Fibroblast of lung (primary cell): Measurements from ENCODE around the gene C9orf153.

Source experiments
- EZH2 ChIP-seq: IDR thresholded peaks from 2 replicates; pipeline ENCODE4 v1.5.1; 2012; ENCODE audit warnings: low read length, control low read depth, mild to moderate bottlenecking; ENCODE audit errors: missing control alignments
- TF ChIP-seq, protein P1 (sequence below), 2 donors: IDR thresholded peaks in 1 of 2; conservative IDR thresholded peaks in 1 of 2; 1 replicate in 1 of 2; 2 replicates in 1 of 2; pipeline ENCODE4 v1.5.1; 2011 to 2012; ENCODE audit warnings: low read length in 2 of 2, control low read depth in 1 of 2, inconsistent platforms in 1 of 2, low read depth in 1 of 2, mild to moderate bottlenecking in 1 of 2

DNA sequence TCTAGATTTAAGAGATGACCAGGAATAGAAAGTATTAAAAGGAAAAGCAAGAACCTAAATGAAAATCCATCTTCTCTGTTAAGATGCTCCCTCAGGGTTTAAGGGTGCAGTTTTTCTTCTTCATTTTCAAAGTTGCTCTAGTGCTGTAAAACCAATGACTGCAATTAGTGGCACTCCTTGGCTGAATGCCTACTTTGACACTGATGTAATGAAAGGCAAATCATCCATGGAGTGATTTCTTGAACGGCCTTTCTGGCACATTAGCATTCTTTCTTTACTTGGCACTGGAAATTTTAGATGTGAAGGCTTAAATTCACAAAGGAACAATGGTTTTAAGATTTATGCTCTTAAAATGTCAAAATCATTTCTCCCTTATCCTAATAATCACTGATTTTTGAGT is 42.2 kb upstream of the C9orf153 start:
- TF ChIP-seq EZH2 = no peak
- TF ChIP-seq, protein P1, sequence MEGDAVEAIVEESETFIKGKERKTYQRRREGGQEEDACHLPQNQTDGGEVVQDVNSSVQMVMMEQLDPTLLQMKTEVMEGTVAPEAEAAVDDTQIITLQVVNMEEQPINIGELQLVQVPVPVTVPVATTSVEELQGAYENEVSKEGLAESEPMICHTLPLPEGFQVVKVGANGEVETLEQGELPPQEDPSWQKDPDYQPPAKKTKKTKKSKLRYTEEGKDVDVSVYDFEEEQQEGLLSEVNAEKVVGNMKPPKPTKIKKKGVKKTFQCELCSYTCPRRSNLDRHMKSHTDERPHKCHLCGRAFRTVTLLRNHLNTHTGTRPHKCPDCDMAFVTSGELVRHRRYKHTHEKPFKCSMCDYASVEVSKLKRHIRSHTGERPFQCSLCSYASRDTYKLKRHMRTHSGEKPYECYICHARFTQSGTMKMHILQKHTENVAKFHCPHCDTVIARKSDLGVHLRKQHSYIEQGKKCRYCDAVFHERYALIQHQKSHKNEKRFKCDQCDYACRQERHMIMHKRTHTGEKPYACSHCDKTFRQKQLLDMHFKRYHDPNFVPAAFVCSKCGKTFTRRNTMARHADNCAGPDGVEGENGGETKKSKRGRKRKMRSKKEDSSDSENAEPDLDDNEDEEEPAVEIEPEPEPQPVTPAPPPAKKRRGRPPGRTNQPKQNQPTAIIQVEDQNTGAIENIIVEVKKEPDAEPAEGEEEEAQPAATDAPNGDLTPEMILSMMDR (conservative IDR thresholded peaks at IDR 0.05 in 1 of 2, IDR thresholded peaks at IDR 0.05 in 1 of 2; ENCODE audit: low read depth in 1 of 2, low read length in 2 of 2) = no peak
